Caco-2 (cell line): ENCODE data around the gene PMF1. TPM values are rescaled to one million over a fixed set of nuclear protein-coding genes. Genes with fewer than 3 reads are reported as not detected.

Experiments used
- BruUV-seq: library from RNA; stranded (reverse); fragments of 400-500 nt; replicated peaks from 2 replicates; lab custom pipeline; 2021; lab: Mats Ljungman, UMichigan
- CTCF ChIA-PET: fragments of 300-600 bp; sonication (Branson Sonifier 250); formaldehyde crosslinking; loops from one replicate; lab custom pipeline; 2022; ENCODE audit warnings: antibody characterized with exemption; lab: Charles Lee
- POLR2A ChIA-PET: fragments of 300-600 bp; sonication (Branson Sonifier 250); formaldehyde crosslinking; loops from one replicate; lab custom pipeline; 2022; ENCODE audit warnings: antibody characterized with exemption; lab: Charles Lee
- DNase-seq, 2 experiments: peaks; one replicate each; pipeline versions ENCODE4 v3.0.0 to v3.0.0-alpha.2; 2020 to 2022
- H3K27me3 ChIP-seq: replicated peaks from 2 replicates; pipeline ENCODE4 v1.6.0; 2011; ENCODE audit warnings: low read length; ENCODE audit not compliant: control insufficient read depth, insufficient read depth
- H3K36me3 ChIP-seq: 2 replicates; pipeline ENCODE4 v1.5.1; 2011; ENCODE audit warnings: low read length; ENCODE audit not compliant: control insufficient read depth, insufficient read depth
- H3K4me1 ChIP-seq: fragments of 250-450 bp; sonication (Bioruptor Pico); 2 replicates; pipeline ENCODE4 v1.5.1; 2020; ENCODE audit warnings: mild to moderate bottlenecking
- H3K4me3 ChIP-seq: 2 replicates; pipeline ENCODE4 v1.5.1; 2011; ENCODE audit warnings: low read depth, mild to moderate bottlenecking, control low read depth, low read length
- H3K9me3 ChIP-seq: fragments of 250-450 bp; sonication (Bioruptor Pico); 2 replicates; pipeline ENCODE4 v1.5.1; 2020; ENCODE audit warnings: mild to moderate bottlenecking, moderate library complexity
- H3K27ac Mint-ChIP-seq: one replicate; pipeline ENCODE4 v1.8.0; 2022; ENCODE audit warnings: mixed read lengths; ENCODE audit not compliant: unreplicated experiment
- H3K27me3 Mint-ChIP-seq: one replicate; pipeline ENCODE4 v1.8.0; 2022; ENCODE audit warnings: mixed read lengths; ENCODE audit not compliant: insufficient read depth, unreplicated experiment
- H3K36me3 Mint-ChIP-seq: one replicate; pipeline ENCODE4 v1.8.0; 2022; ENCODE audit warnings: mild to moderate bottlenecking, mixed read lengths; ENCODE audit not compliant: insufficient read depth, unreplicated experiment
- H3K4me1 Mint-ChIP-seq: one replicate; pipeline ENCODE4 v1.8.0; 2022; ENCODE audit warnings: low read depth, mixed read lengths; ENCODE audit not compliant: unreplicated experiment
- H3K4me3 Mint-ChIP-seq: one replicate; pipeline ENCODE4 v1.8.0; 2022; ENCODE audit warnings: mild to moderate bottlenecking, moderate library complexity, mixed read lengths; ENCODE audit not compliant: unreplicated experiment
- H3K9me3 Mint-ChIP-seq: one replicate; pipeline ENCODE4 v1.8.0; 2022; ENCODE audit warnings: mixed read lengths; ENCODE audit not compliant: unreplicated experiment
- intact Hi-C: fragments of 100-400 bp; cut with micrococcal nuclease; formaldehyde crosslinking; loops from one replicate; pipeline ENCODE4 v1.10.0; 2022; ENCODE audit not compliant: unreplicated experiment
- total RNA-seq: library from RNA; stranded (reverse); gene quantifications from 2 replicates; pipeline ENCODE4 v1.2.3, GENCODE V29; 2022
- TF ChIP-seq, protein P1 (sequence below), 2 experiments: fragments of 200-600 bp in 1 of 2; IDR thresholded peaks; 1 replicate in 1 of 2; 2 replicates in 1 of 2; pipeline versions ENCODE4 v1.5.1 to v1.8.0; 2011 to 2022; ENCODE audit warnings: antibody characterized with exemption in 1 of 2, control low read depth in 1 of 2, inconsistent platforms in 1 of 2, low read depth in 1 of 2, low read length in 1 of 2, mild to moderate bottlenecking in 1 of 2, moderate library complexity in 1 of 2; ENCODE audit not compliant: insufficient read depth in 1 of 2, severe bottlenecking in 1 of 2, unreplicated experiment in 1 of 2

Gene PMF1
- total RNA-seq, 1 experiment from 2014 or later, result 90.2 TPM

GRCh38 chr1:156191292-156191964, 21.4 kb upstream of the PMF1 start:
- no peaks in the 10 kb centered on the region for H3K27me3 Mint-ChIP-seq
- Histone ChIP-seq H3K9me3 (peaks cover 24% of the 10 kb centered on the region), H3K27me3 (no peaks in the 10 kb centered on the region), H3K36me3 (no peaks in the 10 kb centered on the region; the same call in 1 of the 2 replicates), H3K4me3 (no peak overlapping the region), H3K4me1 (peaks cover 13% of the 10 kb centered on the region)
- H3K9me3 Mint-ChIP-seq, result peaks cover 20% of the 10 kb centered on the region
- ChIA-PET POLR2A (no interaction called here), CTCF (no interaction called here)
- H3K4me3 Mint-ChIP-seq, result no peak overlapping the region
- no peak for DNase-seq
- H3K27ac Mint-ChIP-seq, result no peak overlapping the region
- peaks cover 16% of the 10 kb centered on the region for H3K4me1 Mint-ChIP-seq
- TF ChIP-seq, protein P1, sequence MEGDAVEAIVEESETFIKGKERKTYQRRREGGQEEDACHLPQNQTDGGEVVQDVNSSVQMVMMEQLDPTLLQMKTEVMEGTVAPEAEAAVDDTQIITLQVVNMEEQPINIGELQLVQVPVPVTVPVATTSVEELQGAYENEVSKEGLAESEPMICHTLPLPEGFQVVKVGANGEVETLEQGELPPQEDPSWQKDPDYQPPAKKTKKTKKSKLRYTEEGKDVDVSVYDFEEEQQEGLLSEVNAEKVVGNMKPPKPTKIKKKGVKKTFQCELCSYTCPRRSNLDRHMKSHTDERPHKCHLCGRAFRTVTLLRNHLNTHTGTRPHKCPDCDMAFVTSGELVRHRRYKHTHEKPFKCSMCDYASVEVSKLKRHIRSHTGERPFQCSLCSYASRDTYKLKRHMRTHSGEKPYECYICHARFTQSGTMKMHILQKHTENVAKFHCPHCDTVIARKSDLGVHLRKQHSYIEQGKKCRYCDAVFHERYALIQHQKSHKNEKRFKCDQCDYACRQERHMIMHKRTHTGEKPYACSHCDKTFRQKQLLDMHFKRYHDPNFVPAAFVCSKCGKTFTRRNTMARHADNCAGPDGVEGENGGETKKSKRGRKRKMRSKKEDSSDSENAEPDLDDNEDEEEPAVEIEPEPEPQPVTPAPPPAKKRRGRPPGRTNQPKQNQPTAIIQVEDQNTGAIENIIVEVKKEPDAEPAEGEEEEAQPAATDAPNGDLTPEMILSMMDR (IDR thresholded peaks at IDR 0.05; ENCODE audit: insufficient read depth in 1 of 2, low read depth in 1 of 2, low read length in 1 of 2, severe bottlenecking in 1 of 2, unreplicated experiment in 1 of 2), result no peak
- H3K36me3 Mint-ChIP-seq, result peaks cover 56% of the 10 kb centered on the region
- BruUV-seq, result no TSS peak
- intact Hi-C loops, result no loop called here

- peaks cover 7% of the 10 kb centered on the region for H3K9me3 ChIP-seq
- H3K4me1 Mint-ChIP-seq, result peaks cover 16% of the 10 kb centered on the region
- peak overlapping the region; percentile 85 for H3K4me3 ChIP-seq
- no peaks in the 10 kb centered on the region; the same call in 1 of the 2 replicates for H3K36me3 ChIP-seq
- ChIA-PET POLR2A (interaction anchor here (0.9 to 2.4 kb wide), 3 partner anchors 9 to 20 kb away, joined by 3 to 26 read pairs (median 4); partner anchors contain the start of gene PMF1), CTCF (interaction anchor here (1.8 kb wide), 1 partner anchor 32 kb away, joined by 15 read pairs; no protein-coding TSS in a partner anchor)
- DNase-seq, result no peak
- H3K27me3 Mint-ChIP-seq, result no peaks in the 10 kb centered on the region
- peaks cover 20% of the 10 kb centered on the region for H3K9me3 Mint-ChIP-seq
- H3K4me3 Mint-ChIP-seq, result peak overlapping the region; percentile 92
- TF ChIP-seq, protein P1 (IDR thresholded peaks at IDR 0.05; ENCODE audit: insufficient read depth in 1 of 2, low read depth in 1 of 2, low read length in 1 of 2, severe bottlenecking in 1 of 2, unreplicated experiment in 1 of 2), result no peak
- no peaks in the 10 kb centered on the region for H3K27me3 ChIP-seq
- peaks cover 62% of the 10 kb centered on the region for H3K36me3 Mint-ChIP-seq
- 0 out of 2 replicates have a peak, but pooled peaks cover 6% of the 10 kb centered on the region for H3K4me1 ChIP-seq
- peak overlapping the region; percentile 82 for H3K27ac Mint-ChIP-seq
- BruUV-seq, result TSS peak; percentile 91
- intact Hi-C loops, result loop anchor here (1.0 to 2.0 kb wide), 3 partner anchors 9 to 47 kb away; partner anchors contain the start of gene PMF1
These were observed 19.7 kb upstream of the PMF1 start for GRCh38 chr1:156193208-156193487.

- peaks cover 57% of the 10 kb centered on the region for H3K36me3 Mint-ChIP-seq
- Histone ChIP-seq H3K4me3 (peak within 1 kb of the TSS; percentile 85), H3K36me3 (no peaks in the 10 kb centered on the region; the same call in 1 of the 2 replicates), H3K9me3 (peaks cover 4% of the 10 kb centered on the region), H3K4me1 (peaks cover 9% of the 10 kb centered on the region; the same call in 1 of the 2 replicates), H3K27me3 (no peaks in the 10 kb centered on the region)
- H3K9me3 Mint-ChIP-seq, result peaks cover 20% of the 10 kb centered on the region
- peaks cover 16% of the 10 kb centered on the region for H3K4me1 Mint-ChIP-seq
- TF ChIP-seq, protein P1 (IDR thresholded peaks at IDR 0.05; ENCODE audit: insufficient read depth in 1 of 2, low read depth in 1 of 2, low read length in 1 of 2, severe bottlenecking in 1 of 2, unreplicated experiment in 1 of 2), result peak; percentile 51 to 69
- peak; percentile 97 for DNase-seq
- BruUV-seq, result no TSS peak
- intact Hi-C loops, result loop anchor here (1.0 to 2.0 kb wide), 3 partner anchors 9 to 47 kb away; partner anchors contain the start of gene PMF1
- ChIA-PET POLR2A (interaction anchor here (0.7 to 2.4 kb wide), 7 partner anchors 9 to 208 kb away, joined by 3 to 26 read pairs (median 3); partner anchors contain the start of gene PMF1), CTCF (interaction anchor here (0.5 to 1.8 kb wide), 11 partner anchors 18 to 307 kb away, joined by 3 to 15 read pairs (median 3); partner anchors contain the start of genes MEF2D, PMF1 and SMG5)
- H3K27ac Mint-ChIP-seq, result peak within 1 kb of the TSS; percentile 82
- no peaks in the 10 kb centered on the region for H3K27me3 Mint-ChIP-seq
- peak within 1 kb of the TSS; percentile 92 for H3K4me3 Mint-ChIP-seq
These were observed 19.1 kb upstream of the PMF1 start, which contains the start of gene SLC25A44 for GRCh38 chr1:156193488-156194299. TSS of gene SLC25A44 (plus strand) at chr1:156194104. CDS start at chr1:156199848, 5,744 bp downstream.
